ENCODE data around the gene GLIPR1L2. TPM values are rescaled to one million over a fixed set of nuclear protein-coding genes. Genes with fewer than 3 reads are reported as not detected.
A peak's percentile ranks its signal among the peaks of the same experiment; 100 is the strongest.

Gene GLIPR1L2
- total RNA-seq, 1 experiment from 2014 or later: 0.44 TPM

DNA sequence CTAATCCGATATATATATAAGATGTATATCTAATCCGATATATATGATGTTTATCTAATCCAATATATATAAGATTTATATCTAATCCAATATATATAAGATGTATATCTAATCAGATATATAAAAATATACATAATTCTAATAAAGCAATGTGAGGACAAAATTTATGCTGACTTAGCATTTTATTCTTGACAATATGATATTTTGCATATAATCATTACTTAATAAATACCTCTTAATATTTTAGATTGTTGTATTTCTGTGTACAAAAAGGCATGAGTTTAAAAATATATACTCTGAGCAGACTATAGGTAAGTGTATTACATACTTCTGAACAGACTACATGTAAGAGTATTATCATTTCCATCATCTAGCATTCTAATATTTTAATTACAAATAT, 18.9 kb downstream of the GLIPR1L2 start:
- Histone ChIP-seq H3K36me3 (ENCODE audit: control insufficient read depth in 1 of 2, insufficient read depth in 2 of 2, low read length in 2 of 2) (no peaks in the 10 kb centered on the region), H3K4me2 (ENCODE audit: low read length) (no peak overlapping the region), H2AFZ (ENCODE audit: low read depth, low read length, poor library complexity, severe bottlenecking) (peak overlapping the region; percentile 20), H3K27ac (ENCODE audit: low read depth, low read length) (no peak overlapping the region), H3K27me3 (ENCODE audit: insufficient read depth, low read length) (no peaks in the 10 kb centered on the region), H3K4me1 (ENCODE audit: control insufficient read depth in 1 of 2, insufficient read depth in 2 of 2, low read length in 2 of 2) (no peaks in the 10 kb centered on the region), H4K20me1 (ENCODE audit: insufficient read depth) (no peaks in the 10 kb centered on the region), H3K4me3 (replicated peaks in 1 of 2; ENCODE audit: low read depth in 1 of 2, low read length in 2 of 2) (no peak overlapping the region), H3K9ac (ENCODE audit: low read length) (no peak overlapping the region), H3K79me2 (ENCODE audit: insufficient read depth, low read length) (no peaks in the 10 kb centered on the region), H3K9me3 (ENCODE audit: control insufficient read depth in 1 of 2, insufficient read depth in 1 of 2, low read depth in 1 of 2, low read length in 2 of 2) (no peaks in the 10 kb centered on the region), H3K9me2 (ENCODE audit: insufficient read depth) (no peaks in the 10 kb centered on the region; the same call in 1 of the 2 replicates)
- ChIA-PET RAD21 (ENCODE audit: low non-redundant PET in 1 of 2, low total read pairs in 2 of 2, uncharacterized antibody in 2 of 2, unreplicated experiment in 2 of 2) (no interaction called here), CTCF (no interaction called here), POLR2A (no interaction called here)
- intact Hi-C loops (cut with micrococcal nuclease): no loop called here
- ATAC-seq (no peak), DNase-seq (ENCODE audit: low read depth, low spot score) (no peak)
- no TSS peak for BruUV-seq (replicated peaks)
- TF ChIP-seq, protein P1, sequence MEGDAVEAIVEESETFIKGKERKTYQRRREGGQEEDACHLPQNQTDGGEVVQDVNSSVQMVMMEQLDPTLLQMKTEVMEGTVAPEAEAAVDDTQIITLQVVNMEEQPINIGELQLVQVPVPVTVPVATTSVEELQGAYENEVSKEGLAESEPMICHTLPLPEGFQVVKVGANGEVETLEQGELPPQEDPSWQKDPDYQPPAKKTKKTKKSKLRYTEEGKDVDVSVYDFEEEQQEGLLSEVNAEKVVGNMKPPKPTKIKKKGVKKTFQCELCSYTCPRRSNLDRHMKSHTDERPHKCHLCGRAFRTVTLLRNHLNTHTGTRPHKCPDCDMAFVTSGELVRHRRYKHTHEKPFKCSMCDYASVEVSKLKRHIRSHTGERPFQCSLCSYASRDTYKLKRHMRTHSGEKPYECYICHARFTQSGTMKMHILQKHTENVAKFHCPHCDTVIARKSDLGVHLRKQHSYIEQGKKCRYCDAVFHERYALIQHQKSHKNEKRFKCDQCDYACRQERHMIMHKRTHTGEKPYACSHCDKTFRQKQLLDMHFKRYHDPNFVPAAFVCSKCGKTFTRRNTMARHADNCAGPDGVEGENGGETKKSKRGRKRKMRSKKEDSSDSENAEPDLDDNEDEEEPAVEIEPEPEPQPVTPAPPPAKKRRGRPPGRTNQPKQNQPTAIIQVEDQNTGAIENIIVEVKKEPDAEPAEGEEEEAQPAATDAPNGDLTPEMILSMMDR (IDR thresholded peaks at IDR 0.05 in 2 of 3, conservative IDR thresholded peaks at IDR 0.05 in 1 of 3; ENCODE audit: borderline replicate concordance in 1 of 3, insufficient read depth in 1 of 3, low read depth in 2 of 3, low read length in 2 of 3): no peak
- no peak for TF ChIP-seq RAD21 (IDR thresholded peaks at IDR 0.05; ENCODE audit: low read depth)
- TF ChIP-seq POLR2A (IDR thresholded peaks at IDR 0.05; ENCODE audit: borderline replicate concordance, extremely low read depth, insufficient read depth, insufficient read length): no peak
- TF ChIP-seq ZNF274 (IDR thresholded peaks at IDR 0.05; ENCODE audit: low read depth, low read length): no peak
- TF ChIP-seq, protein P2, sequence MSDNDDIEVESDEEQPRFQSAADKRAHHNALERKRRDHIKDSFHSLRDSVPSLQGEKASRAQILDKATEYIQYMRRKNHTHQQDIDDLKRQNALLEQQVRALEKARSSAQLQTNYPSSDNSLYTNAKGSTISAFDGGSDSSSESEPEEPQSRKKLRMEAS (IDR thresholded peaks at IDR 0.05): no peak
- no peak for TF ChIP-seq FOSL1 (IDR thresholded peaks at IDR 0.05; ENCODE audit: low read depth)
- TF ChIP-seq SIN3A (IDR thresholded peaks at IDR 0.05; ENCODE audit: low read depth): no peak
- TF ChIP-seq EGR1 (IDR thresholded peaks at IDR 0.05; ENCODE audit: low read depth): no peak
- TF ChIP-seq EZH2 (IDR thresholded peaks at IDR 0.05): no peak
- TF ChIP-seq, protein P3, sequence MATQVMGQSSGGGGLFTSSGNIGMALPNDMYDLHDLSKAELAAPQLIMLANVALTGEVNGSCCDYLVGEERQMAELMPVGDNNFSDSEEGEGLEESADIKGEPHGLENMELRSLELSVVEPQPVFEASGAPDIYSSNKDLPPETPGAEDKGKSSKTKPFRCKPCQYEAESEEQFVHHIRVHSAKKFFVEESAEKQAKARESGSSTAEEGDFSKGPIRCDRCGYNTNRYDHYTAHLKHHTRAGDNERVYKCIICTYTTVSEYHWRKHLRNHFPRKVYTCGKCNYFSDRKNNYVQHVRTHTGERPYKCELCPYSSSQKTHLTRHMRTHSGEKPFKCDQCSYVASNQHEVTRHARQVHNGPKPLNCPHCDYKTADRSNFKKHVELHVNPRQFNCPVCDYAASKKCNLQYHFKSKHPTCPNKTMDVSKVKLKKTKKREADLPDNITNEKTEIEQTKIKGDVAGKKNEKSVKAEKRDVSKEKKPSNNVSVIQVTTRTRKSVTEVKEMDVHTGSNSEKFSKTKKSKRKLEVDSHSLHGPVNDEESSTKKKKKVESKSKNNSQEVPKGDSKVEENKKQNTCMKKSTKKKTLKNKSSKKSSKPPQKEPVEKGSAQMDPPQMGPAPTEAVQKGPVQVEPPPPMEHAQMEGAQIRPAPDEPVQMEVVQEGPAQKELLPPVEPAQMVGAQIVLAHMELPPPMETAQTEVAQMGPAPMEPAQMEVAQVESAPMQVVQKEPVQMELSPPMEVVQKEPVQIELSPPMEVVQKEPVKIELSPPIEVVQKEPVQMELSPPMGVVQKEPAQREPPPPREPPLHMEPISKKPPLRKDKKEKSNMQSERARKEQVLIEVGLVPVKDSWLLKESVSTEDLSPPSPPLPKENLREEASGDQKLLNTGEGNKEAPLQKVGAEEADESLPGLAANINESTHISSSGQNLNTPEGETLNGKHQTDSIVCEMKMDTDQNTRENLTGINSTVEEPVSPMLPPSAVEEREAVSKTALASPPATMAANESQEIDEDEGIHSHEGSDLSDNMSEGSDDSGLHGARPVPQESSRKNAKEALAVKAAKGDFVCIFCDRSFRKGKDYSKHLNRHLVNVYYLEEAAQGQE (IDR thresholded peaks at IDR 0.05; ENCODE audit: low read depth): no peak
- no peak for TF ChIP-seq ZFX (IDR thresholded peaks at IDR 0.05)
- no peak for TF ChIP-seq SP1 (IDR thresholded peaks at IDR 0.05; ENCODE audit: low read depth)
